Activated T-cell treated with anti-CD3 and anti-CD28 coated beads for 1 hour (primary cell): ENCODE results near the gene EVI2B.
"Not testable (repeated sequence)": the region's sequence is repeated elsewhere in the genome, so short reads cannot be mapped to it uniquely, and the experiment has no call there.

Experiments used
- DNase-seq: peaks from one replicate; pipeline ENCODE4 v3.0.0-alpha.2; 2020; ENCODE audit warnings: low read depth

Gene EVI2B

DNA sequence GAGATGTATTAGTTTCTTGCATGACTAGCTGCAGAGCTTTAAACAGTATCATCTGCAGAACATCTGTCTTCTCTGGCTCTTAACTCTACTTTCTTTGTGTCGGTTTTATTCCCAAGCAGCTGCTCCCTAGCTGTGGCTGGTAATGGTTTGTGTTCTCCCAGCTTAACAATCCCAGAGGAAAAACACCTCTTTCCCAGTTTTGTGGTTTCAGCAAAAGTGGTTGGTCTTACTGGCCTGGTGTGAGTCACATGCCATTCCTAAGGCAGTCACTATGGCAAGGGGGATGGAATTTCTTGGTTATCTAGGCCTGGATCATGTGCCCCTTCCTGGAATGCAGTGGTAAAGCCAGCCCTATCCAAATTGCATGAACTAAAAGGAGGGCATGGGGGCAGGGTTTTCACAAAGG is 44.3 kb downstream of the EVI2B start:
- DNase-seq: no peak

DNA sequence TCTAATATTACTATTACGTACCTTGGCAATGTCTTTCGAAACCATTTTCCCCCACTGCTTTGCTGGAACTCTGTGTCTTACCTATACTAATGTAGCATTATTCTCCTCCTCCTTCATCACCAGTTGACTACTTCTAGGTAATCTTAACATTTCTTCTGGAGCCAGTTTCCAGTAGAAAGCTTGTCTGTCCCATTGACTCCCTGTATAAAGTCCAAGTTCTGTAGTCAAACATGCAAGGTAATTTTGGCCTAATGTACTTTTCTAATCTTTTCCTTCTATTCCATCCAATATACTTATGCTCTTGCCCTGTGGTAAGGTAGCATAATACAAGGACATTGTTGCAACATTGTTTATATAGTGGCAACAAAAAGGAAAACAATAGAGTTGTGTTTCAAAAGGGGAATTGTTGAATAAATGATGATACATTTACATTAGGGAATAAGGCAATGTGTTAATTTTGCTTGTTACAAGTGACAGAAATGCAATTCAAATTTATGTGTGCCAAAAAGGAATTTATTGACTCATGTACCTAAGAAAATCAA is 44.7 kb downstream of the EVI2B start:
- no peak for DNase-seq

DNA sequence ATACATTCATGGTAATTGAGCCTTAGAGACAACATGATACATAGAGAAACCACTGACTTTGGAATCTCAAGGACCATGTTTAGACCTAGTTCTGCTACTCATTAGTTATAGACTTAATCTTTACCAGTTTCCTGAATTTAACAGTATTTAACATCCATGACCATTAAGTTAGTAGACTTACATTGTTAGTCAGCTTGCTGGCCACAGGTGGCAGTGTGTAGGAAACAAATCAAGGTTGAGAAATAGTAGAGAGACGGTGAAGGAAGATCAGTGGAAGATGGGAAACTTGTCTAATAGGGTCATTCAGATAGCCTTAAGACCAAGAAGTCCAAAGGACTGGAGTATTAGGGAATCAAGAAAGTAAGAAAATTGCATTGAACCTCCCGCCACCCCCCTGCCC is 47.8 kb downstream of the EVI2B start:
- DNase-seq: no peak

DNA sequence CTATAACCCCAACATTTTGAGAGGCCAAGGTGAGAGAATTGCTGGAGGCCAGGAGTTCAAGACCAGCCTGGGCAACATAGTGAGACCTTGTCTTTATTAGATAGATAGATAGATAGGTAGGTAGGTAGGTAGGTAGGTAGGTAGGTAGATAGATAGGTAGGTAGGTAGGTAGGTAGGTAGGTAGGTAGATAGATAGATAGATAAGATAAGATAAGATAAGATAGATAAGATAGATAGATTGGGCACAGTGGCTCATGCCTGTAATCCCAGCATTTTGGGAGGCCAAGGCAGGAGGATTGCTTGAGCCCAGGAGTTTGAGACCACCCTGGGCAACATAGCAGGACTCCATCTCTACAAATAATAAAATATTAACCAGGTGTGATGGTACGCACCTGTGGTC is 50.9 kb downstream of the EVI2B start:
- not testable (repeated sequence) for DNase-seq

DNA sequence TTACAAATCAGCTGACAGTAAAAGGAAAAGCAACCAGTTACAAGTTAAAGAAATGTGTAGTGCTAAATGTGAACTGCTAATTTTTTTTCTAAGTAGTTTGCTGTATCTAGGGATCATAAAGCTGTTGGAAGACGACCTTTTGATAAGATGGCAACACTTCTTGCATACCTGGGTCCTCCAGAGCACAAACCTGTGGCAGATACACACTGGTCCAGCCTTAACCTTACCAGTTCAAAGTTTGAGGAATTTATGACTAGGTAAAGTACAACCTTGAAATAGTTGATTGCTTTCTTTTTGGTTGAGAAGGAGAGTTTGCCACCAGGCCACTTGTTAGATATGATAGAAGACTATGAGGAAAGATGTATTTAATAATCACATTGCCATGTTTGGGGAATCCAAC is 52.3 kb downstream of the EVI2B start:
- DNase-seq: no peak

DNA sequence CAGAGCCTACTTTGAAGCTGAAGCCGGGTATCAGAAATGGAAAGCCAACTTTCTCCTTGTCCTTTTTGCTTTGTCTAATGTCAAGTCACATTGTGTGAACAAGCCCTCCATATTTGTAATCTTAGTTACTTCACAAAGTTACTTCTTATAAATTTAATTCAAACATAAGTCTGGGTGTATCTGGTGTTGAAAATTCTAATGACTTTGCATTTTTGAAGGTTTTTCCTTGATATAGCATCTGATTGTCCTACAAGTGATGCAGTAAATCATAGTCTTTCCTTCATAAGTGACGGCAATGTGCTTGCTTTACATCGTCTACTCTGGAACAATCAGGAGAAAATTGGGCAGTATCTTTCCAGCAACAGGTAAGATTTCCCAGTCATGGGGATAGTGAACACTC is 53.7 kb downstream of the EVI2B start:
- no peak for DNase-seq

DNA sequence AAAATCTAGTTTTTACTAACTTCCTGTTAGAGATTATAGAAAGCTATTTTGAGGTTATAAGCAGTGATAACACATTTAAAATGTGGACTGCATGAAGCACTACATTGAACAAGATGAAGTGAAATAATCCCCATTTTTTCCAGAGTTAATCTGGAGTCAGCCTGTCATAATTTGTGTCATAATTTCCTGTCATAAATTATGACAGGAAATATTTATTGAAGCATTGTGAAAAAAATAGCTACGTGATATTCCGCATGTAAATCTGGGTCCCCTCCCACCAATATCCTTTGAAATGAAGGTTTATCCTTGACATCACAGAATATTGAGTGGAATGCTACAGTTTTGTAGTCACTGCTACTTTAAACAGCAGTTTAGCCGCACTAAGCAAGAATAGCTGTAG is 56.9 kb downstream of the EVI2B start:
- DNase-seq: no peak

DNA sequence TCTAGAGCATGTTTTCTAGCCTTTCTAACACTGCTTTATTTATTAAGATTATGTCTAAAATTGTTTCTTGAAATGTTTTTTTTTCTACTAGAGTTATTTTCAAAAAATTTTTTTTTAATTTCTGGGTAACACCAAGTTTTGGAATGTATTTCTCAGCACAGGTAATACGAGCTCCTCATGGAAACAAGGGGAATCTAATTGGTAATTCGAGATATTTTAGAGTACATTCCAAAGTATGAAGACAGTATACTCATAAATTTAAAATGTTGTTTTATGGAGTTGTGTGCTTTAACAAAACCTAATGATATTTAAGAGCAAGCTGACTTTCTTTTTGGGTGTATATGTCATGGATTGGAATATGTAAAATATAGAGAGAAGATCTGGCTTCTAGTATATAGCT is 59.2 kb downstream of the EVI2B start:
- no peak for DNase-seq
